Ascending aorta (tissue), 2 donors: ENCODE results near the gene BUB1. TPM values are rescaled to one million over a fixed set of nuclear protein-coding genes. Genes with fewer than 3 reads are reported as not detected.

ENCODE experiments used
- DNase-seq, 2 donors: peaks; one replicate each; pipeline ENCODE4 v3.0.0-alpha.2; 2019; ENCODE audit warnings: low spot score in 2 of 2
- H3K27ac ChIP-seq, 2 donors: fragments of 200-600 bp; sonication (generic); one replicate each; pipeline ENCODE4 v1.5.1; 2016 to 2017; ENCODE audit warnings: mild to moderate bottlenecking in 1 of 2
- H3K27me3 ChIP-seq: fragments of 200-600 bp; sonication (generic); one replicate; pipeline ENCODE4 v1.5.1; 2017
- H3K36me3 ChIP-seq, 2 donors: fragments of 200-600 bp; sonication (generic); one replicate each; pipeline ENCODE4 v1.5.1; 2016
- H3K4me1 ChIP-seq, 2 donors: fragments of 200-600 bp; sonication (generic); one replicate each; pipeline ENCODE4 v1.5.1; 2016 to 2017; ENCODE audit warnings: mild to moderate bottlenecking in 1 of 2
- H3K4me3 ChIP-seq, 2 donors: fragments of 200-600 bp; sonication (generic); one replicate each; pipeline ENCODE4 v1.5.1; 2016 to 2017; ENCODE audit warnings: mild to moderate bottlenecking in 1 of 2
- H3K9me3 ChIP-seq, 2 donors: fragments of 200-600 bp; sonication (generic); one replicate each; pipeline ENCODE4 v1.5.1; 2016
- intact Hi-C: fragments of 100-400 bp; cut with DNase I; formaldehyde crosslinking; loops from one replicate; pipeline ENCODE4 v1.15.1; 2023
- total RNA-seq: library from RNA; depleted of rRNA; stranded (reverse); fragments of >200 nt; gene quantifications from one replicate; pipeline ENCODE4 v1.1.0, GENCODE V29; 2016
- TF ChIP-seq, protein P1 (sequence below), 3 experiments: fragments of 200-600 bp in 2 of 3; fragments of 450-650 bp in 1 of 3; sonication (generic) in 2 of 3; IDR thresholded peaks; one replicate each; pipeline ENCODE4 v1.5.1; 2016 to 2019; ENCODE audit warnings: antibody characterized with exemption in 3 of 3, mild to moderate bottlenecking in 1 of 3, moderate library complexity in 1 of 3

BUB1 gene
- total RNA-seq, 1 donor from 2014 or later: not detected

DNA sequence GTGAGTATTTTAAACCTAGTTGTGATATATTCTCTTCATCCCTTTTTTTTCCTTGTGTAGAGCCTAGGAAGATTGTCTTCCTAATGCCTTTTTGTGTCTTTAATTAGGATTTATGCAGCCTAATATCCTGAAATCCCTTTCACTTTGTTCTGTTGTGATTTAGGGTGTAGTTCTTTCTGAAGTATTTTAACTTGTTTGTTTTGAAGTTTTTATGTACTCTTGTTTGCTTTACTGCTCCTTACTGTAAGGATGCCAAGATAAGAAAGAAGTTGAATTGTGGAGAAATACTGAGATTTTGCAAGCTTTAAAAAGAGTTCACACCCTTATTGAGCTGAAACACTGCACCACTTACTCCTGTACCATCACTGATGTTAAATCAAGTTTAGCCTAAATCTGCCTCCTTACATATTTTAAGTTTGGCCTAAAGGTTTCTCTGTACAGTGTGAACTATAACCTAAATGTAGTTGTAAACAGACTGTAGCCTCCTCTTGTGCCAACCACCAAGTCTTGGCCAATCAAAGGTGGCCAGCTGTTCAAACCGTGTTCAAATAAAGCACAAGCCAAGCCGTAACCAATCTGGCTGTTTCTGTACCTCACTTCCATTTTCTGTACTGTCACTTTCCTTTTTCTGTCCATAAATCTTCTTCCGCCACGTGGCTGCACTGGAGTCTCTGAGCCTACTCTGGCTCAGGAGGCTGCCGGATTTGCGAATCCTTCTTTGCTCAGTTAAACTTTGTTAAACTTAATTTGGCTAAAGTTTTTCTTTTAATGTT, 36.8 kb upstream of the BUB1 start:
- H3K27me3 ChIP-seq: no peaks in the 10 kb centered on the region
- H3K4me3 ChIP-seq: no peak overlapping the region
- intact Hi-C loops: loop anchor here (5.0 kb wide), 1 partner anchor 37 kb away; the partner anchor contains the start of gene BUB1
- no peaks in the 10 kb centered on the region for H3K9me3 ChIP-seq
- TF ChIP-seq, protein P1, sequence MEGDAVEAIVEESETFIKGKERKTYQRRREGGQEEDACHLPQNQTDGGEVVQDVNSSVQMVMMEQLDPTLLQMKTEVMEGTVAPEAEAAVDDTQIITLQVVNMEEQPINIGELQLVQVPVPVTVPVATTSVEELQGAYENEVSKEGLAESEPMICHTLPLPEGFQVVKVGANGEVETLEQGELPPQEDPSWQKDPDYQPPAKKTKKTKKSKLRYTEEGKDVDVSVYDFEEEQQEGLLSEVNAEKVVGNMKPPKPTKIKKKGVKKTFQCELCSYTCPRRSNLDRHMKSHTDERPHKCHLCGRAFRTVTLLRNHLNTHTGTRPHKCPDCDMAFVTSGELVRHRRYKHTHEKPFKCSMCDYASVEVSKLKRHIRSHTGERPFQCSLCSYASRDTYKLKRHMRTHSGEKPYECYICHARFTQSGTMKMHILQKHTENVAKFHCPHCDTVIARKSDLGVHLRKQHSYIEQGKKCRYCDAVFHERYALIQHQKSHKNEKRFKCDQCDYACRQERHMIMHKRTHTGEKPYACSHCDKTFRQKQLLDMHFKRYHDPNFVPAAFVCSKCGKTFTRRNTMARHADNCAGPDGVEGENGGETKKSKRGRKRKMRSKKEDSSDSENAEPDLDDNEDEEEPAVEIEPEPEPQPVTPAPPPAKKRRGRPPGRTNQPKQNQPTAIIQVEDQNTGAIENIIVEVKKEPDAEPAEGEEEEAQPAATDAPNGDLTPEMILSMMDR (IDR thresholded peaks at IDR 0.05): no peak
- H3K36me3 ChIP-seq: no peaks in the 10 kb centered on the region
- no peak for DNase-seq
- H3K27ac ChIP-seq: no peak overlapping the region
- H3K4me1 ChIP-seq: peaks cover 3 to 19% of the 10 kb centered on the region in 2 donors

DNA sequence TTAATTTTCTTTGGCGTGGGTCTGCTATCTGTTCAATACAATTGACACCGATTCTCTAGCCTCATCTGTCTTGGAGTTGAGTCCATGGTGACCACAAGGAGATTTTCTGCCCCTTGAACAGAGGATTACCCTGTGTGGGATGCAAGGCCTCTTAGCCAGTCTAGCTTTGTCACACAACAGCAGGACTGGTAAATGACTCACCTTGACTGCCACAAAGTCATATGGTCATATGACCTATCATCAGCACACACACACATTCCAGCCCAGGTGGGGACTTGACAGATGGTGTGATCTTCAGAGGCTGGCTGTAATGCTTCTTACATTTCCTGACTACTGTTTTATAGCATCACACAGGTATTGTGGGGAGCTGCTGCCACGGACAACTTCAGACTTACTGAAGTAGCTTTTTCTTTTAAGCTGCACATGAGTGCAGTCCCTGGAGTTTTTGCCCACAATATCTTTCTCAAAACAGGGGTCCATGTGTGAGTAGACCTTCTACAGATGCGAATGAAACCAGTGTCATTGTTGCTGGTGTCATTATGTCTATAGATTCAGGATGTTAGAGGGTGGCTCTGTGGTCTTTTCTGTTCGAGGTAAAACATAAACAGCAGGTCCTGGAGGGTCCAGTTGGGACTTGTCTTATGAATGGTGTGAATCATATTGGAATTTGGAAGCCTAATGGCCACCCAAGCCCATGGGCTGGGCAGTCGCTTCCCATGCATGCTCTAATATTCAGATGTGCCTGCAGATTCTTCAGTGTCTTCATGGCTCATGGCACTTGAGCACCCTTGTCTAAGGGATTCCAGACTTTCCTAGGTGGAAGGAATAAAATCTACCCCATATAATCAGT, 35.9 kb upstream of the BUB1 start:
- Histone ChIP-seq H3K4me1 (peaks cover 3 to 17% of the 10 kb centered on the region in 2 donors), H3K27ac (no peak overlapping the region), H3K36me3 (no peaks in the 10 kb centered on the region), H3K4me3 (no peak overlapping the region), H3K9me3 (no peaks in the 10 kb centered on the region), H3K27me3 (no peaks in the 10 kb centered on the region)
- intact Hi-C loops: no loop called here
- no peak for DNase-seq
- TF ChIP-seq, protein P1 (IDR thresholded peaks at IDR 0.05): no peak

DNA sequence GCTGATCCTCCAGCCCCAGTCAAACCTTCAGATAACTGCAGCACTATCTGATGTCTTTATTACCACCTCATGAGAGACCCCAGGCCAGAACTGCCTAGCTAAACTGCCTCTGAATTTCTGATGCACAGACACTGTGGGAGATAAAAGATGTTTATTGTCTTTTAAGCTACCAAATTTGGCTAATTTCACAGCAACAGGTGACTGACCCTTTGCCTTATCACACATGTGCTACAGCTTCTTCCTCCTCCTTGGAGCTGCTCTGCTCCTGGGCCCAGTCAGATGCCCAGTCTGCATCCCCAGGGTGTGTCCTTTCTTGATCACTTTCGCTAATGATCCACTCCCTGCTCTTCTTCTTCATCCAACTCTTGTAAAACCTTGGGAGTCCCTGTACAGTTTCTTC, 34.9 kb upstream of the BUB1 start:
- no peak for DNase-seq
- Histone ChIP-seq H3K4me3 (no peak overlapping the region), H3K36me3 (no peaks in the 10 kb centered on the region), H3K27me3 (no peaks in the 10 kb centered on the region), H3K27ac (no peak overlapping the region), H3K4me1 (peaks cover 3 to 9% of the 10 kb centered on the region in 2 donors), H3K9me3 (no peaks in the 10 kb centered on the region)
- TF ChIP-seq, protein P1 (IDR thresholded peaks at IDR 0.05): no peak
- intact Hi-C loops: no loop called here

DNA sequence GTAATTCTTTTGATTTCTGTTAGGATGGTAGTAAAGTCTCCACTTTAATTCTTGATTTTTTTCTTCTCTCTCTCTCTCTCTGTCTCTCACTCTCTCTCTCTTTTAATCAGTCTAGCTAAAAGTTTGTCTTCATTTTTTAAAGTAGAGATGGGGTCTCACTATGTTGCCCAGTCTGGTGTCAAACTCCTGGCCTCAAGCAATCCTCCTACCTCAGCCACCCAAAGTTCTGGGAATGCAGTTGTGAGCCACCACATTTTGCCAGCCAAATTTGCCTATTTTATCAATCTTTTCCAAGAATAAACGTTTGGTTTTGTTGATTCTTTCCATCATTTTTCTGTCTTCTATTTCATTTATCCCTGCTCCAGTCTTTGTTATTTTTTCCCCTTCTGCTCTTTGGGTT, 30.6 kb upstream of the BUB1 start:
- intact Hi-C loops: no loop called here
- no peak for DNase-seq
- TF ChIP-seq, protein P1 (IDR thresholded peaks at IDR 0.05): no peak
- Histone ChIP-seq H3K4me1 (no peaks in the 10 kb centered on the region), H3K9me3 (no peaks in the 10 kb centered on the region), H3K27me3 (no peaks in the 10 kb centered on the region), H3K36me3 (no peaks in the 10 kb centered on the region), H3K27ac (no peak overlapping the region), H3K4me3 (no peak overlapping the region)

DNA sequence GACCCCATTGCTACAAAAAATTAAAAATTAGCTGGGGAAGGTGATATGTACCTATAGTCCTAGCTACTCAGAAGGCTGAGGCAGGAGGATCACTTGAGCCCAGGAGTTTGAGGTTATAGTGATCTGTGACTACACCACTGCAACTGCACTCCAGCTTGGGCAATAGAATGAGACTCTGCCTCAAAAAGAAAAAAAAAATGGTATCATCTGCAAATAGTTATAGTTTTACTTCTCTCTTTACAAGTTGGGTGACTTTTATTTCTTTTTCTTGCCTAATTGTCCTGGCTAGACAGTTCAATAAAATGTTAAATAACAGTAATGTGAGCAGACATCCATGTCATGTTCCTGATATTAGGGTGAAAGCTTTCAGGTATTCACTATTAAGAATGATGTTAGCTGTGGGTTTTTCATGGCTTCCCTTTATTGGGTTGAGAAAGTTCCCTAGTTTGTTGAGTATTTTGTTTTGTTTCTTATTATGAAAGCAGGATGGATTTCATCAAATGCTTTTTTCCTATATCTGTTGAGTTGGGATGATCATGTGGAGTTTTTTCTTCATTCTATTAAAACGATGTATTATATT, 29.6 kb upstream of the BUB1 start:
- H3K27ac ChIP-seq: no peak overlapping the region
- no peak overlapping the region for H3K4me3 ChIP-seq
- H3K4me1 ChIP-seq: no peaks in the 10 kb centered on the region
- H3K9me3 ChIP-seq: no peaks in the 10 kb centered on the region
- no peak for DNase-seq
- H3K27me3 ChIP-seq: no peaks in the 10 kb centered on the region
- no peaks in the 10 kb centered on the region for H3K36me3 ChIP-seq
- TF ChIP-seq, protein P1 (IDR thresholded peaks at IDR 0.05): no peak
- intact Hi-C loops: no loop called here
